ENCODE results near the gene DGCR2. TPM values are rescaled to one million over a fixed set of nuclear protein-coding genes. Genes with fewer than 3 reads are reported as not detected.
A peak's percentile ranks its signal among the peaks of the same experiment; 100 is the strongest.
"Not testable (repeated sequence)": the region's sequence is repeated elsewhere in the genome, so short reads cannot be mapped to it uniquely, and the experiment has no call there.

The DGCR2 gene
- total RNA-seq, 6 experiments from 2014 or later, result 19.8 to 31.7 (median 24.7) TPM

GRCh38 chr22:19005905-19006304 lies 116.3 kb downstream of the DGCR2 start:
- Histone ChIP-seq H3K36me3 (no peaks in the 10 kb centered on the region), H3K27me3 (no peaks in the 10 kb centered on the region), H3K4me1 (peaks cover 0 to 6% (median 0%) of the 10 kb centered on the region in 4 donors), H3K9me3 (no peaks in the 10 kb centered on the region), H3K27ac (no peak overlapping the region), H3K4me3 (no peak overlapping the region)
- 89% methylated on average over 3 of the region's 3 CpGs for WGBS (ENCODE audit: insufficient coverage, low coverage, low lambda C conversion rate, missing lambda C conversion rate)
- intact Hi-C loops (cut with DNase I), result no loop called here
- TF ChIP-seq CTCF (IDR thresholded peaks at IDR 0.05) (no peak), POLR2A (IDR thresholded peaks at IDR 0.05) (no peak)
- no peak for ATAC-seq
- DNase-seq, result no peak

GRCh38 chr22:19004471-19004870 lies 117.7 kb downstream of the DGCR2 start:
- Histone ChIP-seq H3K27ac (no peak overlapping the region), H3K27me3 (no peaks in the 10 kb centered on the region), H3K4me1 (peaks cover 0 to 6% (median 0%) of the 10 kb centered on the region in 4 donors), H3K36me3 (no peaks in the 10 kb centered on the region), H3K4me3 (no peak overlapping the region), H3K9me3 (no peaks in the 10 kb centered on the region)
- TF ChIP-seq POLR2A (IDR thresholded peaks at IDR 0.05), result no peak
- no peak for TF ChIP-seq CTCF (IDR thresholded peaks at IDR 0.05)
- 68% methylated on average over 4 of the region's 4 CpGs for WGBS (ENCODE audit: insufficient coverage, low coverage, low lambda C conversion rate, missing lambda C conversion rate)
- intact Hi-C loops (cut with DNase I), result no loop called here
- DNase-seq, result no peak
- no peak for ATAC-seq

- intact Hi-C loops (cut with DNase I), result no loop called here
- peak in 1 of 4 donors; percentile 28 for ATAC-seq
- H3K27ac ChIP-seq, result no peak overlapping the region
Observed at GRCh38 chr22:19003508-19003907, 118.7 kb downstream of the DGCR2 start.

GRCh38 chr22:19002684-19003038 lies 119.6 kb downstream of the DGCR2 start:
- DNase-seq, result no peak
- no peak overlapping the region for H3K4me3 ChIP-seq
- no peak overlapping the region for H3K27ac ChIP-seq
- no peaks in the 10 kb centered on the region for H3K9me3 ChIP-seq
- peaks cover 0 to 6% (median 0%) of the 10 kb centered on the region in 4 donors for H3K4me1 ChIP-seq
- no peaks in the 10 kb centered on the region for H3K27me3 ChIP-seq
- WGBS (ENCODE audit: insufficient coverage, low coverage, low lambda C conversion rate, missing lambda C conversion rate), result 64% methylated on average over 5 of the region's 5 CpGs
- TF ChIP-seq POLR2A (IDR thresholded peaks at IDR 0.05) (no peak), CTCF (IDR thresholded peaks at IDR 0.05) (no peak)
- no peaks in the 10 kb centered on the region for H3K36me3 ChIP-seq
- ATAC-seq, result no peak
- intact Hi-C loops (cut with DNase I), result no loop called here

More at GRCh38 chr22:19003508-19003907, 118.7 kb downstream of the DGCR2 start:
- peaks cover 0 to 6% (median 0%) of the 10 kb centered on the region in 4 donors for H3K4me1 ChIP-seq
- TF ChIP-seq POLR2A (IDR thresholded peaks at IDR 0.05) (no peak), CTCF (IDR thresholded peaks at IDR 0.05) (no peak)
- H3K4me3 ChIP-seq, result no peak overlapping the region
- no peak for DNase-seq
- H3K9me3 ChIP-seq, result no peaks in the 10 kb centered on the region
- H3K27me3 ChIP-seq, result no peaks in the 10 kb centered on the region
- no peaks in the 10 kb centered on the region for H3K36me3 ChIP-seq

- no peaks in the 10 kb centered on the region for H3K36me3 ChIP-seq
- no peaks in the 10 kb centered on the region for H3K9me3 ChIP-seq
- TF ChIP-seq POLR2A (IDR thresholded peaks at IDR 0.05), result no peak
- intact Hi-C loops (cut with DNase I), result no loop called here
- no peaks in the 10 kb centered on the region for H3K27me3 ChIP-seq
- WGBS (ENCODE audit: insufficient coverage, low coverage, low lambda C conversion rate, missing lambda C conversion rate), result 73% methylated on average over 2 of the region's 2 CpGs
- H3K4me3 ChIP-seq, result no peak overlapping the region
- peaks cover 0 to 6% (median 0%) of the 10 kb centered on the region in 4 donors for H3K4me1 ChIP-seq
- no peak overlapping the region for H3K27ac ChIP-seq
- DNase-seq, result no peak
- no peak for ATAC-seq
Observed at GRCh38 chr22:19001204-19001603, 121.0 kb downstream of the DGCR2 start.

- ATAC-seq; H3K27me3 ChIP-seq; H3K36me3 ChIP-seq; H3K4me1 ChIP-seq; H3K4me3 ChIP-seq; H3K9me3 ChIP-seq; DNase-seq; intact Hi-C loops (cut with DNase I); H3K27ac ChIP-seq: not testable (repeated sequence)
- 88% methylated on average over 2 of the region's 2 CpGs for WGBS (ENCODE audit: insufficient coverage, low coverage, low lambda C conversion rate, missing lambda C conversion rate)
Observed at GRCh38 chr22:19000106-19000505, 122.1 kb downstream of the DGCR2 start.
